WTC11 (cell line): ENCODE data around the gene NME5.

Source experiments
- ATF3 ChIP-seq: sonication (generic); formaldehyde crosslinking; conservative IDR thresholded peaks from 2 replicates; pipeline ENCODE4 v1.8.1; 2022; ENCODE audit warnings: mild to moderate bottlenecking, missing genetic modification reagents
- CREB1 ChIP-seq: sonication (generic); formaldehyde crosslinking; IDR thresholded peaks from 2 replicates; pipeline ENCODE4 v1.8.0; 2023; ENCODE audit warnings: mild to moderate bottlenecking, missing genetic modification reagents
- JUN ChIP-seq: sonication (generic); formaldehyde crosslinking; IDR thresholded peaks from 2 replicates; pipeline ENCODE4 v1.8.0; 2023; ENCODE audit warnings: mild to moderate bottlenecking, missing genetic modification reagents
- NFYB ChIP-seq: sonication (generic); formaldehyde crosslinking; conservative IDR thresholded peaks from 2 replicates; pipeline ENCODE4 v1.8.0; 2022; ENCODE audit warnings: low read depth, missing genetic modification reagents
- SOX15 ChIP-seq: fragments of 250-450 bp; sonication (Bioruptor Pico); IDR thresholded peaks from 2 replicates; pipeline ENCODE4 v1.9.0; 2021; ENCODE audit warnings: mild to moderate bottlenecking
- ZNF263 ChIP-seq: sonication (generic); formaldehyde crosslinking; IDR thresholded peaks from 2 replicates; pipeline ENCODE4 v1.8.1; 2022; ENCODE audit warnings: low read depth, mild to moderate bottlenecking, moderate library complexity, missing genetic modification reagents
- ZNF425 ChIP-seq: fragments of 250-450 bp; sonication (Bioruptor Pico); conservative IDR thresholded peaks from 2 replicates; pipeline ENCODE4 v1.9.0; 2021; ENCODE audit warnings: mild to moderate bottlenecking
- TF ChIP-seq, protein P1 (sequence below): fragments of 200-600 bp; IDR thresholded peaks from 2 replicates; pipeline ENCODE4 v1.8.0; 2022; ENCODE audit warnings: antibody characterized with exemption
- TF ChIP-seq, protein P2 (sequence below): sonication (generic); formaldehyde crosslinking; IDR thresholded peaks from 2 replicates; pipeline ENCODE4 v1.8.1; 2022; ENCODE audit warnings: low read depth, mild to moderate bottlenecking, moderate library complexity, missing genetic modification reagents, borderline replicate concordance
- TF ChIP-seq, protein P3 (sequence below): sonication (generic); formaldehyde crosslinking; IDR thresholded peaks from 2 replicates; pipeline ENCODE4 v1.8.1; 2023; ENCODE audit warnings: mild to moderate bottlenecking, missing genetic modification reagents, moderate library complexity
- TF ChIP-seq, protein P4 (sequence below): sonication (generic); formaldehyde crosslinking; IDR thresholded peaks from 2 replicates; pipeline ENCODE4 v1.8.0; 2022; ENCODE audit warnings: mild to moderate bottlenecking, missing genetic modification reagents
- TF ChIP-seq, protein P5 (sequence below): fragments of 250-450 bp; sonication (Bioruptor Pico); IDR thresholded peaks from 2 replicates; pipeline ENCODE4 v2.1.2; 2022; ENCODE audit warnings: mild to moderate bottlenecking, moderate library complexity

DNA sequence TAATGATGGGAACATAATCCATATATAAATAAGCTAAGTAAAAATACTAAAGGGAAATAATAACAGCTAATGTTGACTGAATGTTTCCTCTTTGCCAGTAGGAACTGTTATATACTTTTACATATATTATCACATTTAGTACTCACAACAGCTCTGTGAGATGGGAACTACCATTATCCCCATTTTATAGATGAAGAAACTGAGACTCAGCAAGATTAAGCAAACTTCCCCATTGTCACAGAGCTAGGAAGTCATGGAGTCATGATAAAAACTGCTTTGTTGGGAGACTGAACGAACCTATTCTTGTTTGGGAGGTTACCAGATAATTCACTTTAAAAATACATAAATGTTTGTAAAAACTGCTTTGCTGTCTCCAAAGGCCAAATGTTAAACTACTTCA, 32.0 kb downstream of the NME5 start:
- TF ChIP-seq, protein P1, sequence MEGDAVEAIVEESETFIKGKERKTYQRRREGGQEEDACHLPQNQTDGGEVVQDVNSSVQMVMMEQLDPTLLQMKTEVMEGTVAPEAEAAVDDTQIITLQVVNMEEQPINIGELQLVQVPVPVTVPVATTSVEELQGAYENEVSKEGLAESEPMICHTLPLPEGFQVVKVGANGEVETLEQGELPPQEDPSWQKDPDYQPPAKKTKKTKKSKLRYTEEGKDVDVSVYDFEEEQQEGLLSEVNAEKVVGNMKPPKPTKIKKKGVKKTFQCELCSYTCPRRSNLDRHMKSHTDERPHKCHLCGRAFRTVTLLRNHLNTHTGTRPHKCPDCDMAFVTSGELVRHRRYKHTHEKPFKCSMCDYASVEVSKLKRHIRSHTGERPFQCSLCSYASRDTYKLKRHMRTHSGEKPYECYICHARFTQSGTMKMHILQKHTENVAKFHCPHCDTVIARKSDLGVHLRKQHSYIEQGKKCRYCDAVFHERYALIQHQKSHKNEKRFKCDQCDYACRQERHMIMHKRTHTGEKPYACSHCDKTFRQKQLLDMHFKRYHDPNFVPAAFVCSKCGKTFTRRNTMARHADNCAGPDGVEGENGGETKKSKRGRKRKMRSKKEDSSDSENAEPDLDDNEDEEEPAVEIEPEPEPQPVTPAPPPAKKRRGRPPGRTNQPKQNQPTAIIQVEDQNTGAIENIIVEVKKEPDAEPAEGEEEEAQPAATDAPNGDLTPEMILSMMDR: no peak
- TF ChIP-seq, protein P2, sequence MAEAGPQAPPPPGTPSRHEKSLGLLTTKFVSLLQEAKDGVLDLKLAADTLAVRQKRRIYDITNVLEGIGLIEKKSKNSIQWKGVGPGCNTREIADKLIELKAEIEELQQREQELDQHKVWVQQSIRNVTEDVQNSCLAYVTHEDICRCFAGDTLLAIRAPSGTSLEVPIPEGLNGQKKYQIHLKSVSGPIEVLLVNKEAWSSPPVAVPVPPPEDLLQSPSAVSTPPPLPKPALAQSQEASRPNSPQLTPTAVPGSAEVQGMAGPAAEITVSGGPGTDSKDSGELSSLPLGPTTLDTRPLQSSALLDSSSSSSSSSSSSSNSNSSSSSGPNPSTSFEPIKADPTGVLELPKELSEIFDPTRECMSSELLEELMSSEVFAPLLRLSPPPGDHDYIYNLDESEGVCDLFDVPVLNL (CRISPR knock-in tag): no peak
- TF ChIP-seq, protein P3, sequence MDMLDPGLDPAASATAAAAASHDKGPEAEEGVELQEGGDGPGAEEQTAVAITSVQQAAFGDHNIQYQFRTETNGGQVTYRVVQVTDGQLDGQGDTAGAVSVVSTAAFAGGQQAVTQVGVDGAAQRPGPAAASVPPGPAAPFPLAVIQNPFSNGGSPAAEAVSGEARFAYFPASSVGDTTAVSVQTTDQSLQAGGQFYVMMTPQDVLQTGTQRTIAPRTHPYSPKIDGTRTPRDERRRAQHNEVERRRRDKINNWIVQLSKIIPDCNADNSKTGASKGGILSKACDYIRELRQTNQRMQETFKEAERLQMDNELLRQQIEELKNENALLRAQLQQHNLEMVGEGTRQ: no peak
- no peak for TF ChIP-seq ZNF425
- TF ChIP-seq NFYB: no peak
- TF ChIP-seq, protein P4, sequence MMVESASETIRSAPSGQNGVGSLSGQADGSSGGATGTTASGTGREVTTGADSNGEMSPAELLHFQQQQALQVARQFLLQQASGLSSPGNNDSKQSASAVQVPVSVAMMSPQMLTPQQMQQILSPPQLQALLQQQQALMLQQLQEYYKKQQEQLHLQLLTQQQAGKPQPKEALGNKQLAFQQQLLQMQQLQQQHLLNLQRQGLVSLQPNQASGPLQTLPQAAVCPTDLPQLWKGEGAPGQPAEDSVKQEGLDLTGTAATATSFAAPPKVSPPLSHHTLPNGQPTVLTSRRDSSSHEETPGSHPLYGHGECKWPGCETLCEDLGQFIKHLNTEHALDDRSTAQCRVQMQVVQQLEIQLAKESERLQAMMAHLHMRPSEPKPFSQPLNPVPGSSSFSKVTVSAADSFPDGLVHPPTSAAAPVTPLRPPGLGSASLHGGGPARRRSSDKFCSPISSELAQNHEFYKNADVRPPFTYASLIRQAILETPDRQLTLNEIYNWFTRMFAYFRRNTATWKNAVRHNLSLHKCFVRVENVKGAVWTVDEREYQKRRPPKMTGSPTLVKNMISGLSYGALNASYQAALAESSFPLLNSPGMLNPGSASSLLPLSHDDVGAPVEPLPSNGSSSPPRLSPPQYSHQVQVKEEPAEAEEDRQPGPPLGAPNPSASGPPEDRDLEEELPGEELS: no peak
- no peak for TF ChIP-seq SOX15 (CRISPR knock-in tag)
- no peak for TF ChIP-seq ATF3
- no peak for TF ChIP-seq CREB1 (CRISPR knock-in tag)
- no peak for TF ChIP-seq ZNF263
- TF ChIP-seq, protein P5, sequence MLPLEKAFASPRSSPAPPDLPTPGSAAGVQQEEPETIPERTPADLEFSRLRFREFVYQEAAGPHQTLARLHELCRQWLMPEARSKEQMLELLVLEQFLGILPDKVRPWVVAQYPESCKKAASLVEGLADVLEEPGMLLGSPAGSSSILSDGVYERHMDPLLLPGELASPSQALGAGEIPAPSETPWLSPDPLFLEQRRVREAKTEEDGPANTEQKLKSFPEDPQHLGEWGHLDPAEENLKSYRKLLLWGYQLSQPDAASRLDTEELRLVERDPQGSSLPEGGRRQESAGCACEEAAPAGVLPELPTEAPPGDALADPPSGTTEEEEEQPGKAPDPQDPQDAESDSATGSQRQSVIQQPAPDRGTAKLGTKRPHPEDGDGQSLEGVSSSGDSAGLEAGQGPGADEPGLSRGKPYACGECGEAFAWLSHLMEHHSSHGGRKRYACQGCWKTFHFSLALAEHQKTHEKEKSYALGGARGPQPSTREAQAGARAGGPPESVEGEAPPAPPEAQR (CRISPR knock-in tag): no peak
- no peak for TF ChIP-seq JUN (CRISPR knock-in tag)
